Measurements from ENCODE around the gene ACR. TPM values are rescaled to one million over a fixed set of nuclear protein-coding genes. Genes with fewer than 3 reads are reported as not detected.
"Not testable (repeated sequence)": the region's sequence is repeated elsewhere in the genome, so short reads cannot be mapped to it uniquely, and the experiment has no call there.

Gene ACR
- total and polyA plus RNA-seq, 2 of the 4 experiments (the other 2 are of a cell fraction) = not detected

DNA sequence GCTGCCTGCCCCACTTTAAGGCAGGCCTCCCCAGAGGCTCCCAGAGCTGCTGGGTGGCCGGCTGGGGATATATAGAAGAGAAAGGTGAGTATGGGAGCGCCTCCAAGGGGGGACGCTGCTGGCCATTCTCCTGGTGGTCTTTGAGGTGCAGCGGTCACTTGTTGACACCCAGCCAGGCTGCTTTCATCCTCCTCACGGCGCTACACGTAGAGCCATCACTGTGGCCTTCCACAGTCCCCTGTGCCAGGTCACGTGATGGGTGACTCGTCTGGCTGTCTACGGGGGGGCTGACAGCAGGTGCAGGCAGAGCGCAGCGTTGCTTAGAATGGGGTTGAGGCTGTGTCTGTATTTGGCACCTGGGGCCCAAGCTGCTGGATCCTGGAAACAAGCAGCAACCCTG is 1.9 kb downstream of the ACR start:
- ChIA-PET POLR2A (ENCODE audit: unreplicated experiment) (no interaction called here), CTCF (no interaction called here)
- H2BK15ac ChIP-seq (ENCODE audit: low read depth, low read length) = no peak overlapping the region
- DNase-seq (no peak), ATAC-seq (ENCODE audit: low read depth) (no peak)
- no peak overlapping the region for H3K4me2 ChIP-seq (ENCODE audit: low read depth, low read length)
- H3K18ac ChIP-seq (ENCODE audit: low read depth, low read length) = no peak overlapping the region
- no peaks in the 10 kb centered on the region for H3K36me3 ChIP-seq (ENCODE audit: control insufficient read depth, insufficient read depth, low read length)
- H3K9me3 ChIP-seq (ENCODE audit: control insufficient read depth, insufficient read depth, low read length) = no peaks in the 10 kb centered on the region
- H3K9me1 ChIP-seq (ENCODE audit: insufficient read depth, low read length) = no peaks in the 10 kb centered on the region
- H4K20me1 ChIP-seq (ENCODE audit: insufficient read depth, low read length) = no peaks in the 10 kb centered on the region
- no peak overlapping the region for H3K56ac ChIP-seq (ENCODE audit: extremely low read depth, insufficient read depth, low read length)
- no peak overlapping the region for H3K27ac ChIP-seq (ENCODE audit: insufficient read depth, low read length)
- no peak overlapping the region for H3K9ac ChIP-seq (ENCODE audit: low read depth, low read length)
- H2BK120ac ChIP-seq (ENCODE audit: low read depth, low read length) = no peak overlapping the region
- no peak overlapping the region for H4K5ac ChIP-seq (ENCODE audit: low read depth, low read length)
- no peak overlapping the region for H2BK20ac ChIP-seq (ENCODE audit: low read depth, low read length)
- in situ Hi-C loops (cut with MboI; ENCODE audit: low sequenced_read_pairs) (no loop called here), intact Hi-C loops (cut with micrococcal nuclease) (no loop called here), dilution Hi-C loops (cut with HindIII; ENCODE audit: low sequenced_read_pairs, unreplicated experiment) (no loop called here)
- H2BK5ac ChIP-seq (ENCODE audit: low read depth, low read length, poor library complexity, severe bottlenecking) = no peak overlapping the region
- H3K4me1 ChIP-seq (ENCODE audit: control insufficient read depth, insufficient read depth, low read length) = no peaks in the 10 kb centered on the region
- no peak overlapping the region for H3K4ac ChIP-seq (ENCODE audit: low read depth, low read length)
- H2AK5ac ChIP-seq (ENCODE audit: low read depth, low read length) = no peak overlapping the region
- H3K27me3 ChIP-seq (ENCODE audit: control insufficient read depth, insufficient read depth, low read length) = peaks cover 33% of the 10 kb centered on the region
- TF ChIP-seq, protein P1, sequence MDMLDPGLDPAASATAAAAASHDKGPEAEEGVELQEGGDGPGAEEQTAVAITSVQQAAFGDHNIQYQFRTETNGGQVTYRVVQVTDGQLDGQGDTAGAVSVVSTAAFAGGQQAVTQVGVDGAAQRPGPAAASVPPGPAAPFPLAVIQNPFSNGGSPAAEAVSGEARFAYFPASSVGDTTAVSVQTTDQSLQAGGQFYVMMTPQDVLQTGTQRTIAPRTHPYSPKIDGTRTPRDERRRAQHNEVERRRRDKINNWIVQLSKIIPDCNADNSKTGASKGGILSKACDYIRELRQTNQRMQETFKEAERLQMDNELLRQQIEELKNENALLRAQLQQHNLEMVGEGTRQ (IDR thresholded peaks at IDR 0.05; ENCODE audit: low read depth, low read length) = 0 out of 2 replicates have a peak, but pooled peaks have one; percentile 14
- no peak for TF ChIP-seq CTCF (conservative IDR thresholded peaks at IDR 0.05; ENCODE audit: low read depth, low read length)
- H3K14ac ChIP-seq (replicated peaks; ENCODE audit: low read depth, low read length) = no peak overlapping the region
- no peak overlapping the region for H4K91ac ChIP-seq (ENCODE audit: insufficient read depth, low read depth, low read length)
- no peak overlapping the region for H3K23ac ChIP-seq (ENCODE audit: low read depth, low read length)
- WGBS, 2 experiments (ENCODE audit: extremely low coverage in 2 of 2, insufficient read length in 1 of 2) = 83% methylated on average over 9 of the region's 12 CpGs; no CpG with 5 or more reads in 1 of the 2 experiments
- H2AFZ ChIP-seq (replicated peaks; ENCODE audit: low read length, poor library complexity) = no peak overlapping the region
- no peak overlapping the region for H3K4me3 ChIP-seq (ENCODE audit: insufficient read depth, low read depth, low read length)
- BruUV-seq (replicated peaks) = no TSS peak
- H3K79me1 ChIP-seq (ENCODE audit: low read depth in 1 of 2, low read length in 2 of 2) = no peaks in the 10 kb centered on the region
- H2AK9ac ChIP-seq (replicated peaks; ENCODE audit: low read depth, low read length, poor library complexity) = no peak overlapping the region
- no peak overlapping the region for H4K8ac ChIP-seq (ENCODE audit: low read depth in 2 of 2, low read length in 2 of 2)

DNA sequence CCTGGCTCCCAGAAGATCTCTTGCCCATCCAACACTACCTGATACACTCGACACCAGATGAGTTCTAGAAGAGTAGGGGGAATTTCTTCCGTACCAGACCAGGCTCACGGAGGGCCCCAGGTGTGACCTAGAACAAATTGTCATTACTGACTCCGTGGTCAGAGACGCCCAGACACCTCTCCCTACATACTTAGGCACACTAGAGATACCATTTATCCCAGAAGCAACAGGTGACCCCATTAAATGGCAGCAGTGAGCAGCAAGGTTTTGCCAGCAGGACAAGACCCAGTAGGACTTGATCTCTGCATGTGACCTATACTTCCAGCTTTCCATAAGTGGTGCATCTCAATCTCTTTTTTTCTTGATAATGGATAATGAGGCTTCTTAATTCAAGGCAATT is 2.7 kb downstream of the ACR start:
- H3K4me1 ChIP-seq (ENCODE audit: control insufficient read depth, insufficient read depth, low read length); H2BK5ac ChIP-seq (ENCODE audit: low read depth, low read length, poor library complexity, severe bottlenecking); dilution Hi-C loops (cut with HindIII; ENCODE audit: low sequenced_read_pairs, unreplicated experiment); H3K56ac ChIP-seq (ENCODE audit: extremely low read depth, insufficient read depth, low read length); H4K20me1 ChIP-seq (ENCODE audit: insufficient read depth, low read length); H3K14ac ChIP-seq (replicated peaks; ENCODE audit: low read depth, low read length); BruUV-seq (replicated peaks); H3K27ac ChIP-seq (ENCODE audit: insufficient read depth, low read length); H2AK9ac ChIP-seq (replicated peaks; ENCODE audit: low read depth, low read length, poor library complexity); H3K79me1 ChIP-seq (ENCODE audit: low read depth in 1 of 2, low read length in 2 of 2); intact Hi-C loops (cut with micrococcal nuclease); H4K8ac ChIP-seq (ENCODE audit: low read depth in 2 of 2, low read length in 2 of 2); H2BK20ac ChIP-seq (ENCODE audit: low read depth, low read length); H3K4ac ChIP-seq (ENCODE audit: low read depth, low read length); in situ Hi-C loops (cut with MboI; ENCODE audit: low sequenced_read_pairs); H3K36me3 ChIP-seq (ENCODE audit: control insufficient read depth, insufficient read depth, low read length); H2BK15ac ChIP-seq (ENCODE audit: low read depth, low read length); H3K4me2 ChIP-seq (ENCODE audit: low read depth, low read length); H3K18ac ChIP-seq (ENCODE audit: low read depth, low read length); POLR2A ChIA-PET (ENCODE audit: unreplicated experiment); H3K9ac ChIP-seq (ENCODE audit: low read depth, low read length); H3K9me1 ChIP-seq (ENCODE audit: insufficient read depth, low read length); H2AFZ ChIP-seq (replicated peaks; ENCODE audit: low read length, poor library complexity); H4K5ac ChIP-seq (ENCODE audit: low read depth, low read length); ATAC-seq (ENCODE audit: low read depth); H4K91ac ChIP-seq (ENCODE audit: insufficient read depth, low read depth, low read length); H2AK5ac ChIP-seq (ENCODE audit: low read depth, low read length); H3K4me3 ChIP-seq (ENCODE audit: insufficient read depth, low read depth, low read length); CTCF ChIA-PET; H3K9me3 ChIP-seq (ENCODE audit: control insufficient read depth, insufficient read depth, low read length); DNase-seq; H2BK120ac ChIP-seq (ENCODE audit: low read depth, low read length); H3K23ac ChIP-seq (ENCODE audit: low read depth, low read length): not testable (repeated sequence)
- no CpG with 5 or more reads among the region's 5 CpGs for WGBS, 2 experiments (ENCODE audit: extremely low coverage in 2 of 2, insufficient read length in 1 of 2)
- peaks cover 36% of the 10 kb centered on the region for H3K27me3 ChIP-seq (ENCODE audit: control insufficient read depth, insufficient read depth, low read length)

Data from IMR-90 (cell line).